GM18907 (cell line): ENCODE results near the gene LRRC38.
"Not testable (repeated sequence)": the region's sequence is repeated elsewhere in the genome, so short reads cannot be mapped to it uniquely, and the experiment has no call there.

Source experiments
- ATAC-seq: cut with Tn5 transposase; IDR thresholded peaks from one replicate; pipeline ENCODE4 v1.9.1; 2021; ENCODE audit warnings: mild to moderate bottlenecking, moderate library complexity; ENCODE audit not compliant: unreplicated experiment

LRRC38 gene

DNA sequence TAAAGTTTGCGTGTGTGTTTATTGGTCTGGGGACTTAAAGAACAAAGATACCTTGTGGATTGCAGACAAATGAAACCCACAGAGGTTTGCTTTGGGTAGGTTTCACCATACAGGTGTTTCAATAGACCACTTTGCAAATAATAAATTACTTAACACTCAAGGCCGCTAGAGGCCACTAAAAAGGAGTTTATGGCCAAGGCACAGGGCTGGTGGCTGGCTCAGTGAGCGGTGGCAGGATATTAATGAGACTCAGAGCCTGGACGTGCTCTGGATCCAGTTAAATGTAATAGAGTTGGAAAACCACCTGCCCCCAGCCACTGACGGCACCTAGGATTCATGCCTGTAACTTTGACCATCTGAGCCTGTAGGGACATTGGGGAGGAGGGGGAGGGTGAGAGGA is 44.5 kb downstream of the LRRC38 start:
- no peak for ATAC-seq

GRCh38 chr1:13465515-13465914 is 48.3 kb downstream of the LRRC38 start:
- no peak for ATAC-seq

DNA sequence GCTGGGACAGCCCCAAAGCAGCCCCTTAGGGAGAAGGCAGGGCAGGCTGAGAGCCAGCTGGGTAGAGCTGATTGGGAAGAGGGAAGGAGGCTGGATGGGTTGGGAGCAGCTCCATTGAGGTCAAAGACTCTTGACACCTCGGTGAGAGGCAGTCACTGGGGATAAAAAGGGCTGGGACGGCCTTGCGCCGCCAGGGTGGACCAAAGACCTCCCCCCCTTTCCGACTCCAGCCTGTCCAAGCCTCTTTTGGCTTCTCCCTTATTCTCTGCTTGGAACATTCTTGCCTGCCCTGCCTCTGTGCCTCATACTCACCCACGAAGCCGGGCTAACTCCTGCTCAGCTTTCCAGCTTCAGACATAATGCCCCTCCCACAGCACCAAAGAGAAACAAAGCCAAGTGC is 51.1 kb downstream of the LRRC38 start:
- no peak for ATAC-seq

GRCh38 chr1:13461977-13462376 is 51.8 kb downstream of the LRRC38 start:
- no peak for ATAC-seq

DNA sequence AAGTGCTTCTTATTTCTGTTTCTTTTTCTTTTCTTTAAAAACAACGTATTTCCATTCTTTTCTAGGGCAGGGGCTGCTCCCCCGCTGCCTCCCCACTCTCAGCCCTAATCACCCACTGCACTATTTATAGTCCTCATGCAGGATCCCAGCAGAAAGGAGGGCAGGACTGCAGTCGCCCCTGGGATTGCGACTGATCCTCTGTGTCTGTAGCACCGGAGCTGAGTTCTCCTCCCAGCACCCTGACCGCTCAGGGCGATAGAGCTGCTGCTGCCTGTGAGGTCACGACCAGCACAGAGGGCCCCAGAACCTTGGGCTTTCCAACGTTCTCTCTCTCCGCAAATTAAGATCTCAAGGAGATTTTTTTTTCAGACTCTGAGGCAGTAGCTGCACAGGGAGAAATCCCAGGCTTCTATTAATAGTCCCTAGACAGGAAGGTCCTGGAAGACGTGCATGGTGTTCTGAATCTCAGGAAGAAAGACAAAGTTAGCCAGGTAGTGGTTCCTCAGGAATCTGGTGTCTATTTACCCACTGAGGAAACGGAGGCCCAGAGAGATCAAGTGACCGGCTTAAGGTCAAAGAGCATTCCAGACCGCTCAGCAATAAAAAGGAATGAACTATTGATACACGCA is 56.8 kb downstream of the LRRC38 start:
- ATAC-seq: no peak

DNA sequence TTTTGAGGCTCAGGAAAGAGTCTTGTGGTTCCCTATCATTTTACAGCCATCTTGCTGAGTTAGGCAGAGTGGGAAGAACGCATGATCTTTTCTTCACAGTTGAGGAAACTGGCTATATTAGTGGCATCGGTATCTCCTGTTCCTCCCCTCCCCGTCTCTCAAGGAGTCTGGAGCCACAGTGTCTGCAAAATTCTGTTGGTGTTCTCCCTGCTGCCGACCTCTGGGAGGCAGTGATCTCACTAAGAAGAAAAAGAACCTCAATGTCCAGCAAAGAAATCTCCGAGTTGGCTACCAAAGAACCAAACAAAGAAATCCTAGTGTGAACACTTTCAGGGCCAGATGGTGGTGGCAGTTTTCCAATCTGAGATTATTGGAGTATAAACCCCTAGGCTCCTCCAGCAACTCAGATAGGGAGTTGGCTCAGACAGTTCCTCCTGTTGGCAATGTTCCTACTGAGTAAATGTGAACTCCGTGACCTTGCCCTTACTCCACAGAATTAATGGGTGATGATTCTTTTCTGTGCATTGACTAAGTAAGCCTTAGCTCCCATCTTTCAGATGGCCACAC is 62.3 kb downstream of the LRRC38 start:
- ATAC-seq: no peak

DNA sequence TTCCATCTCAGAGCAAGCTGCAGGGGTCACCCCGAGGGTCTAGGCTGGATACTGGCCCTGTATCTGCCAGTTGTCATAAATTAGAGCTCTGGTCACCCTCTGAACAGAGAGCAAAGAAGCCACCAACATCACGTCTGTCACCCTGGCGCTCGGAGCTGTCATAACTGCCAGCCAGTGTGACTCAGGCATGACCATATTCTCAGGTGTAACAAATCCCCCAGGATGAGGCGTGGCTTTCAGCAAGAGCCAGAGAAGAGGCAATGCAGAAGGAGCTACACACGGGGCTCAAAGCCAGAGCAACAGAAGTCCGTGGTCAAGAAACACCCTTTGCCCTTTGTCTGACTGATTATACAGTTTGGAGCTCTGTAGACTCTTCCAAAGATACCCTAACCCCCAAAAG is 63.6 kb downstream of the LRRC38 start:
- ATAC-seq: no peak

DNA sequence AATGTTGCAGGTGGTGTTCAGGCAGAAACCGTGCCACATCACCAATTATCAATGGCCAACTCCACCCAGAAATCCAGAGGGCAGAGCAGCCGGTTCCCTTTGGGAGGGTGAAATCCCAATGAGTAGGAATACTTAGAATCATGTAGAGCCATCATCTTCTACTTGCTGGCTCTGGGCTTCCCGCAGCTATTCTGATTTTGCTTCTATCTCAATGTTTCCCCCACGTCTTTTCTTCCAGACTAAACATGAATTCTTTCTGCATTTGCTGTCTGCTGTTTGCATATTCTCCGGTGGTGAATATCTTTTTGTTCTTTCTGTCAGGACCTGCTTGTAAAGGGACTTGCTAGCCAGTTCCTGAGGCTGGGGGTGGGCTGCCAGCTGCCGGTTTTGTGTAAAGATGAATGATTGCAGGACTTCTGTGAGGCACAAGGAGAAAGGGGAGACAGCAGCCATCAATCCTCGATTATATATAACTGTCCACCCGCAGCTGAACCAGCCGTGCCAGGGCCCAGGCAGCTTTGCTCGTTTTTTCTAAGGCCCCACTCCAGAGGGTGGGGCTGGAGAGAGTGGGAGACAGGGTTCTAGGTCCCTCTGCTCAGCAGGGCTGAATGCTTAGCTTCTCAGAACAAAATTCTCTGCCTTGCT is 70.3 kb downstream of the LRRC38 start:
- no peak for ATAC-seq

GRCh38 chr1:13439104-13439783 is 74.6 kb downstream of the LRRC38 start:
- not testable (repeated sequence) for ATAC-seq

GRCh38 chr1:13435458-13435857 is 78.3 kb downstream of the LRRC38 start:
- ATAC-seq: no peak

- ATAC-seq: not testable (repeated sequence)
These were observed 80.0 kb downstream of the LRRC38 start for GRCh38 chr1:13433694-13434358.

GRCh38 chr1:13432251-13432650 is 81.6 kb downstream of the LRRC38 start:
- no peak for ATAC-seq

GRCh38 chr1:13430495-13430894 is 83.3 kb downstream of the LRRC38 start:
- no peak for ATAC-seq
